ENCODE measurements around the gene C20orf173.

DNA sequence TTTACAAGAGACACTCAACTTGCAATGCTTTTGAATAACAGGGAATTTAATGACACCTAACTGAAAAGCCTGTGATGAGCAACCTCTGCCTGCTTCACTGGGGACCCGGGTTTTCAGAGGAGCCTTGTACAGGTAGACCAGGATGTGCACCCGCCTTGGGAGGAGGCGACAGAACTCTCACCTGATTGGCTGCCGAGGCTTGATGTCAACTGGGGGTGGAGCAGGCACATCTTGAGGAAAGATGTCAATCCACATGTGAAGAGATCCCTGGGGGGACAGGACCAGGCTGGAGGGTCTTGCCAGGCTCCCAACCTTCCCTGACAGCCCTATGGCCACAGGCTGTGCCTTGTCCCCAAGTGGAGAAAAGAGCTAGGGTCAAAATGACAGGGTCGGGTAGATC is 32.2 kb upstream of the C20orf173 start:
- TF ChIP-seq EZH2phosphoT487 (IDR thresholded peaks at IDR 0.05) (no peak), EZH2 (IDR thresholded peaks at IDR 0.05) (no peak)
- TF ChIP-seq, protein P1, sequence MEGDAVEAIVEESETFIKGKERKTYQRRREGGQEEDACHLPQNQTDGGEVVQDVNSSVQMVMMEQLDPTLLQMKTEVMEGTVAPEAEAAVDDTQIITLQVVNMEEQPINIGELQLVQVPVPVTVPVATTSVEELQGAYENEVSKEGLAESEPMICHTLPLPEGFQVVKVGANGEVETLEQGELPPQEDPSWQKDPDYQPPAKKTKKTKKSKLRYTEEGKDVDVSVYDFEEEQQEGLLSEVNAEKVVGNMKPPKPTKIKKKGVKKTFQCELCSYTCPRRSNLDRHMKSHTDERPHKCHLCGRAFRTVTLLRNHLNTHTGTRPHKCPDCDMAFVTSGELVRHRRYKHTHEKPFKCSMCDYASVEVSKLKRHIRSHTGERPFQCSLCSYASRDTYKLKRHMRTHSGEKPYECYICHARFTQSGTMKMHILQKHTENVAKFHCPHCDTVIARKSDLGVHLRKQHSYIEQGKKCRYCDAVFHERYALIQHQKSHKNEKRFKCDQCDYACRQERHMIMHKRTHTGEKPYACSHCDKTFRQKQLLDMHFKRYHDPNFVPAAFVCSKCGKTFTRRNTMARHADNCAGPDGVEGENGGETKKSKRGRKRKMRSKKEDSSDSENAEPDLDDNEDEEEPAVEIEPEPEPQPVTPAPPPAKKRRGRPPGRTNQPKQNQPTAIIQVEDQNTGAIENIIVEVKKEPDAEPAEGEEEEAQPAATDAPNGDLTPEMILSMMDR (IDR thresholded peaks at IDR 0.05), result no peak
